Measurements from ENCODE around the gene SLC49A4.

Gene SLC49A4

DNA sequence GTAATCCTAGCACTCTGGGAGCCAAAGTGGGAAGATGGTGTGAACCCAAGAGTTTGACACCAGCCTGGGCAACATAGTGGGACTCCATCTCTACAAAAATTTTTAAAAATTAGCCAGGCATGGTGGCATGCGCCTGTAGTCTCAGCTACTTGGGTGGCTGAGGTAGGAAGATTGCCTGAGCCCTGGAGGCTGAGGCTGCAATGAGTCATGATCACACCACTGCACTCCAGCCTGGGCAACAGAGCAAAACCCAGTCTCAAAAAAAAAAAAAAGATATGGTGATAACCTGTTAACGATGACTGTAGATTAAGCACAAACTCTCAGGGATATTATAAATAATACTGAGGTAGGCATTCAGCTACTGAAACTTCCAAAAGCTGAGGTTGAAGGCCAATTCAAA, 107.5 kb downstream of the SLC49A4 start:
- H3K36me3 ChIP-seq (replicated peaks in 1 of 2; ENCODE audit: control insufficient read depth in 2 of 2, insufficient read depth in 2 of 2, low read length in 2 of 2), result peaks cover 0 to 12% of the 10 kb centered on the region in 2 donors
- H2BK120ac ChIP-seq (ENCODE audit: low read depth, low read length), result no peak overlapping the region
- H2BK12ac ChIP-seq (ENCODE audit: low read length), result no peak overlapping the region
- H2BK15ac ChIP-seq (ENCODE audit: low read length), result no peak overlapping the region
- H3K23ac ChIP-seq (ENCODE audit: low read depth, low read length, poor library complexity), result no peak overlapping the region
- H3K27ac ChIP-seq (replicated peaks; ENCODE audit: low read length), result no peak overlapping the region
- H3K4ac ChIP-seq (ENCODE audit: low read length), result no peak overlapping the region
- H3K9me3 ChIP-seq (replicated peaks in 1 of 2; ENCODE audit: control insufficient read depth in 2 of 2, insufficient read depth in 1 of 2, low read depth in 1 of 2, low read length in 2 of 2), result no peaks in the 10 kb centered on the region
- H3K18ac ChIP-seq (ENCODE audit: low read length), result no peak overlapping the region
- H3K27me3 ChIP-seq (ENCODE audit: control insufficient read depth in 3 of 3, insufficient read depth in 3 of 3, low read depth in 1 of 3, low read length in 3 of 3), result no peaks in the 10 kb centered on the region
- H2BK5ac ChIP-seq (ENCODE audit: low read length), result no peak overlapping the region
- DNase-seq (ENCODE audit: low spot score), result no peak
- H3K4me1 ChIP-seq (ENCODE audit: control insufficient read depth in 2 of 2, insufficient read depth in 1 of 2, low read depth in 1 of 2, low read length in 2 of 2), result no peaks in the 10 kb centered on the region
- H3K4me3 ChIP-seq (ENCODE audit: low read length in 2 of 2), result no peak overlapping the region
- H4K91ac ChIP-seq (ENCODE audit: low read depth, low read length, poor library complexity), result no peak overlapping the region
- H3K4me2 ChIP-seq (ENCODE audit: insufficient read depth, low read length, poor library complexity, severe bottlenecking), result no peak overlapping the region
- no peaks in the 10 kb centered on the region for H3K79me1 ChIP-seq (ENCODE audit: low read depth, low read length)
- H3K9ac ChIP-seq (ENCODE audit: low read depth, low read length, poor library complexity), result no peak overlapping the region
- no peak overlapping the region for H2AK5ac ChIP-seq (ENCODE audit: low read depth, low read length)
- no peak overlapping the region for H4K8ac ChIP-seq (ENCODE audit: low read depth, low read length)
- H2AFZ ChIP-seq (ENCODE audit: low read length), result no peak overlapping the region
- no peak overlapping the region for H3K14ac ChIP-seq (ENCODE audit: low read length)
- no CpG with 5 or more reads among the region's 2 CpGs for WGBS, 2 donors (ENCODE audit: extremely low coverage in 2 of 2, insufficient read length in 2 of 2, insufficient replicate concordance in 1 of 2)

DNA sequence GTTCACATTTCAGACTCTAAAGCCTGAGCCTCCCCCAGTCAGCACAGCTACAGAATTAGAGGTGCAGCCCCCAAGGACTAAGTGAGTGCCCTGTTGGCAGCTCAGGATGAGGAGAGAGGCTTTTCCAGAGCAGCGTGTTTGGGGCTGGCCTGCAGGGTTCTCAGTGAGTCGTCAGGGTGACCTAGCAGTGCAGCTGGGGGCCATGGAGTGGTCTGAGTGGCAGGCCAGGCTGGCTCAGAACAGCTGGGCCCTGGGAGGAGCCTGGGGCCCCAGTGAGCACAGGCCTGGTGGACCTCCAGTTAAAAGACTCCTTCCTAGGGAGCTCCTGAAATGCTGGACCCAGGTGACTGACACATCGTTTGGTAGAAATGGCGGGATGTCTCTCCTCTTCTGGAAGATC, 108.3 kb downstream of the SLC49A4 start:
- H3K27me3 ChIP-seq (ENCODE audit: control insufficient read depth in 3 of 3, insufficient read depth in 3 of 3, low read depth in 1 of 3, low read length in 3 of 3), result no peaks in the 10 kb centered on the region

DNA sequence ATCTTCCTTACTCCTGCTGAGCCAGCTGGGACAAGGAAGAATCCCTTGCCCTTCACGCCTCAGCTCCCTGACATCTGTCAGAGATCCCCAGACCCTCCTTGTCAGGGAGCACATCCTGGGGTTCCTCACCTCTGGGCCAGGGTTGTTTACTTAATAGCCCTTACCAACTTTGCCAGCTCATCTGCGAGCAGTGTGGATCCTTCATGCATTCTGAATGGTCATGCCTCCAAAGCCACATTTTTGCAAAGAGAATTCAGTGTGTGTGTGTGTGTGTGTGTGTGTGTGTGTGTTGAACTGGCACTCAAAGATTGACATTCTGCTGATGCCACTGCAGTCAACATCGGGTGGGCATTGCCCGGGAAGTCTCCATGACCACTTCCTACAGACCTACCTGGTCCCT, 112.6 kb downstream of the SLC49A4 start:
- Histone ChIP-seq H2BK120ac (ENCODE audit: low read depth, low read length) (no peak overlapping the region), H3K36me3 (replicated peaks in 1 of 2; ENCODE audit: control insufficient read depth in 2 of 2, insufficient read depth in 2 of 2, low read length in 2 of 2) (peaks cover 14 to 61% of the 10 kb centered on the region in 2 donors), H2BK5ac (ENCODE audit: low read length) (no peak overlapping the region), H3K4me2 (ENCODE audit: insufficient read depth, low read length, poor library complexity, severe bottlenecking) (no peak overlapping the region), H3K18ac (ENCODE audit: low read length) (no peak overlapping the region), H3K27me3 (ENCODE audit: control insufficient read depth in 3 of 3, insufficient read depth in 3 of 3, low read depth in 1 of 3, low read length in 3 of 3) (no peaks in the 10 kb centered on the region), H3K4me1 (ENCODE audit: control insufficient read depth in 2 of 2, insufficient read depth in 1 of 2, low read depth in 1 of 2, low read length in 2 of 2) (no peaks in the 10 kb centered on the region), H3K79me1 (ENCODE audit: low read depth, low read length) (no peaks in the 10 kb centered on the region), H4K8ac (ENCODE audit: low read depth, low read length) (no peak overlapping the region), H3K14ac (ENCODE audit: low read length) (no peak overlapping the region), H2AK5ac (ENCODE audit: low read depth, low read length) (no peak overlapping the region), H2BK15ac (ENCODE audit: low read length) (no peak overlapping the region), H2BK12ac (ENCODE audit: low read length) (no peak overlapping the region), H3K4ac (ENCODE audit: low read length) (no peak overlapping the region), H3K9ac (ENCODE audit: low read depth, low read length, poor library complexity) (no peak overlapping the region), H2AFZ (ENCODE audit: low read length) (no peak overlapping the region), H3K4me3 (ENCODE audit: low read length in 2 of 2) (no peak overlapping the region), H4K91ac (ENCODE audit: low read depth, low read length, poor library complexity) (no peak overlapping the region), H3K27ac (replicated peaks; ENCODE audit: low read length) (no peak overlapping the region), H3K23ac (ENCODE audit: low read depth, low read length, poor library complexity) (no peak overlapping the region), H3K9me3 (replicated peaks in 1 of 2; ENCODE audit: control insufficient read depth in 2 of 2, insufficient read depth in 1 of 2, low read depth in 1 of 2, low read length in 2 of 2) (no peaks in the 10 kb centered on the region)
- no CpG with 5 or more reads among the region's 4 CpGs for WGBS, 2 donors (ENCODE audit: extremely low coverage in 2 of 2, insufficient read length in 2 of 2, insufficient replicate concordance in 1 of 2)
- DNase-seq (ENCODE audit: low spot score), result no peak

More for the DNA sequence above, 108.3 kb downstream of the SLC49A4 start:
- H3K4ac ChIP-seq (ENCODE audit: low read length), result no peak overlapping the region
- no peak overlapping the region for H2BK12ac ChIP-seq (ENCODE audit: low read length)
- WGBS, 2 donors (ENCODE audit: extremely low coverage in 2 of 2, insufficient read length in 2 of 2, insufficient replicate concordance in 1 of 2), result no CpG with 5 or more reads among the region's 4 CpGs
- H3K79me1 ChIP-seq (ENCODE audit: low read depth, low read length), result no peaks in the 10 kb centered on the region
- H3K27ac ChIP-seq (replicated peaks; ENCODE audit: low read length), result no peak overlapping the region
- H4K91ac ChIP-seq (ENCODE audit: low read depth, low read length, poor library complexity), result no peak overlapping the region
- H2AK5ac ChIP-seq (ENCODE audit: low read depth, low read length), result no peak overlapping the region
- no peak overlapping the region for H3K18ac ChIP-seq (ENCODE audit: low read length)
- no peak overlapping the region for H3K4me2 ChIP-seq (ENCODE audit: insufficient read depth, low read length, poor library complexity, severe bottlenecking)
- no peak overlapping the region for H2BK120ac ChIP-seq (ENCODE audit: low read depth, low read length)
- no peak overlapping the region for H2AFZ ChIP-seq (ENCODE audit: low read length)
- no peak overlapping the region for H3K14ac ChIP-seq (ENCODE audit: low read length)
- H3K36me3 ChIP-seq (replicated peaks in 1 of 2; ENCODE audit: control insufficient read depth in 2 of 2, insufficient read depth in 2 of 2, low read length in 2 of 2), result peaks cover 0 to 20% of the 10 kb centered on the region in 2 donors
- H4K8ac ChIP-seq (ENCODE audit: low read depth, low read length), result no peak overlapping the region
- no peak overlapping the region for H3K9ac ChIP-seq (ENCODE audit: low read depth, low read length, poor library complexity)
- no peak overlapping the region for H2BK15ac ChIP-seq (ENCODE audit: low read length)
- no peak overlapping the region for H2BK5ac ChIP-seq (ENCODE audit: low read length)
- H3K23ac ChIP-seq (ENCODE audit: low read depth, low read length, poor library complexity), result no peak overlapping the region
- DNase-seq (ENCODE audit: low spot score), result no peak
- no peaks in the 10 kb centered on the region for H3K9me3 ChIP-seq (replicated peaks in 1 of 2; ENCODE audit: control insufficient read depth in 2 of 2, insufficient read depth in 1 of 2, low read depth in 1 of 2, low read length in 2 of 2)
- no peaks in the 10 kb centered on the region for H3K4me1 ChIP-seq (ENCODE audit: control insufficient read depth in 2 of 2, insufficient read depth in 1 of 2, low read depth in 1 of 2, low read length in 2 of 2)
- H3K4me3 ChIP-seq (ENCODE audit: low read length in 2 of 2), result no peak overlapping the region

DNA sequence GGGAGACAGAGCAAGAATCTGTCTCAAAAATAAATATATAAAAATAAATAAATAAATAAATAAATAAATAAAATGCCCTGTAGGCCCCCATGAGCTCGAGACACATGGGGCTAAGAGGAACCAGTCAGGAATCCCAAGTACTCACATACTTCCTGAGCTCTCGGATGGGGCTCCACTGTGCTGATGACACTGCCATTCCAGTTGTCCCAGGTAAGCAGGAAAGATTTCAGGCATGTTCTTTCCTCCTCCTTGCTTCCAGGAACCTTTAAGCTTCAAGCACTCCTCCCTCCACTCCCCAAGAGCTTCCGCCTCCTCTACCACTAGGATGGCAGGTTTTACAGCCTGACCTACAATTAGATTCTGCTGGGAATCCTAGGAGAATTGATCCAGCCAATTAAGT, 113.4 kb downstream of the SLC49A4 start:
- no peak overlapping the region for H2BK120ac ChIP-seq (ENCODE audit: low read depth, low read length)
- no peak overlapping the region for H2BK15ac ChIP-seq (ENCODE audit: low read length)
- no peak overlapping the region for H3K27ac ChIP-seq (replicated peaks; ENCODE audit: low read length)
- no peak overlapping the region for H2BK12ac ChIP-seq (ENCODE audit: low read length)
- H4K91ac ChIP-seq (ENCODE audit: low read depth, low read length, poor library complexity), result no peak overlapping the region
- no peak for DNase-seq (ENCODE audit: low spot score)
- H3K23ac ChIP-seq (ENCODE audit: low read depth, low read length, poor library complexity), result no peak overlapping the region
- H3K14ac ChIP-seq (ENCODE audit: low read length), result no peak overlapping the region
- H3K9ac ChIP-seq (ENCODE audit: low read depth, low read length, poor library complexity), result no peak overlapping the region
- no peaks in the 10 kb centered on the region for H3K27me3 ChIP-seq (ENCODE audit: control insufficient read depth in 3 of 3, insufficient read depth in 3 of 3, low read depth in 1 of 3, low read length in 3 of 3)
- no peaks in the 10 kb centered on the region for H3K9me3 ChIP-seq (replicated peaks in 1 of 2; ENCODE audit: control insufficient read depth in 2 of 2, insufficient read depth in 1 of 2, low read depth in 1 of 2, low read length in 2 of 2)
- no peaks in the 10 kb centered on the region for H3K79me1 ChIP-seq (ENCODE audit: low read depth, low read length)
- H3K4me2 ChIP-seq (ENCODE audit: insufficient read depth, low read length, poor library complexity, severe bottlenecking), result no peak overlapping the region
- no peak overlapping the region for H3K18ac ChIP-seq (ENCODE audit: low read length)
- H2AK5ac ChIP-seq (ENCODE audit: low read depth, low read length), result no peak overlapping the region
- H2AFZ ChIP-seq (ENCODE audit: low read length), result no peak overlapping the region
- no peaks in the 10 kb centered on the region for H3K4me1 ChIP-seq (ENCODE audit: control insufficient read depth in 2 of 2, insufficient read depth in 1 of 2, low read depth in 1 of 2, low read length in 2 of 2)
- no peak overlapping the region for H3K4ac ChIP-seq (ENCODE audit: low read length)
- H3K4me3 ChIP-seq (ENCODE audit: low read length in 2 of 2), result no peak overlapping the region
- H2BK5ac ChIP-seq (ENCODE audit: low read length), result no peak overlapping the region
- no CpG with 5 or more reads among the region's 3 CpGs for WGBS, 2 donors (ENCODE audit: extremely low coverage in 2 of 2, insufficient read length in 2 of 2, insufficient replicate concordance in 1 of 2)
- H4K8ac ChIP-seq (ENCODE audit: low read depth, low read length), result no peak overlapping the region
- peaks cover 14 to 69% of the 10 kb centered on the region in 2 donors for H3K36me3 ChIP-seq (replicated peaks in 1 of 2; ENCODE audit: control insufficient read depth in 2 of 2, insufficient read depth in 2 of 2, low read length in 2 of 2)
